Psoas muscle (tissue), 8 donors: ENCODE data around the gene SMTNL1. TPM values are rescaled to one million over a fixed set of nuclear protein-coding genes. Genes with fewer than 3 reads are reported as not detected.

ENCODE experiments used
- ATAC-seq, 4 donors: fragments of 200-7000 bp; cut with Tn5 transposase; one replicate each; pipeline ENCODE4 v1.9.1; 2020; ENCODE audit warnings: moderate library complexity in 3 of 4, mild to moderate bottlenecking in 2 of 4
- DNase-seq, 2 donors: peaks; one replicate each; pipeline ENCODE4 v3.0.0-alpha.2; 2020
- H3K27ac ChIP-seq: fragments of 200-600 bp; one replicate; pipeline ENCODE4 v1.8.0; 2022
- H3K27me3 ChIP-seq, 3 donors: fragments of 200-600 bp in 1 of 3; one replicate each; pipeline versions ENCODE4 v1.6.1 to v1.8.0; 2013 to 2022; ENCODE audit warnings: low read length in 2 of 3, mild to moderate bottlenecking in 2 of 3, moderate library complexity in 1 of 3; ENCODE audit not compliant: insufficient read depth in 3 of 3
- H3K36me3 ChIP-seq, 2 donors: fragments of 200-600 bp in 1 of 2; one replicate each; pipeline versions ENCODE4 v1.6.1 to v1.8.0; 2013 to 2022; ENCODE audit warnings: low read depth in 1 of 2, mild to moderate bottlenecking in 1 of 2, moderate library complexity in 1 of 2; ENCODE audit not compliant: insufficient read depth in 1 of 2
- H3K4me1 ChIP-seq: fragments of 200-600 bp; one replicate; pipeline ENCODE4 v1.8.0; 2022
- H3K4me3 ChIP-seq: fragments of 200-600 bp; one replicate; pipeline ENCODE4 v1.8.0; 2022; ENCODE audit warnings: mild to moderate bottlenecking
- H3K9me3 ChIP-seq: fragments of 200-600 bp; one replicate; pipeline ENCODE4 v1.8.0; 2022
- CTCF ChIP-seq: fragments of 200-600 bp; IDR thresholded peaks from one replicate; pipeline ENCODE4 v1.8.0; 2022; ENCODE audit warnings: antibody characterized with exemption
- WGBS, 3 donors: extraction: QIAGEN DNeasy Blood & Tissue Kit; methylation state at CpG; one replicate each; pipeline versions ENCODE4 v1.1.6 to v1.1.7; 2013; 5-methylcytosine and 5-hydroxymethylcytosine counted together
- intact Hi-C, 2 donors: fragments of 100-400 bp; cut with DNase I; formaldehyde crosslinking; loops; one replicate each; pipeline versions ENCODE4 v1.11.0 to v1.14.2; 2022
- polyA plus RNA-seq, 3 donors: library from polyadenylated mRNA; stranded (reverse); fragments of 200-250 nt; gene quantifications; one replicate each; pipeline ENCODE4 v1.2.3, GENCODE V29; 2013
- total RNA-seq, 4 donors: library from RNA; stranded (reverse); fragmentation: NEBNext Ultra II Directional in 2 of 4; extraction: Animal tissue kit (Norgen Biotek cat#: 25700) in 2 of 4; gene quantifications; one replicate each; pipeline versions ENCODE4 v1.2.1 to v1.2.4, GENCODE V29; 2021 to 2023
- donor health status: healthy with polysubstance abuse.
- donor health status: DM: no; HTN: no; CAD: no; lungs with moderate emphysema.
- donor health status: Bipolar disorder and iron deficiency.
- donor health status: healthy.
- donor health status: DM: yes; HTN: yes; CAD: no.
- donor health status: DM: no; HTN: no; CAD: no.
- donor health status: DM: no; HTN: no; CAD: no.
- donor health status: DM: yes; HTN: yes; CAD: no.

SMTNL1 gene
- total and polyA plus RNA-seq, 7 donors, result 6.7 to 118 (median 16.1) TPM

GRCh38 chr11:57513911-57514537 lies 23.4 kb upstream of the SMTNL1 start:
- ATAC-seq, result peak; percentile 36 to 61 (median 56)
- H3K27ac ChIP-seq, result peak overlapping the region; percentile 68

GRCh38 chr11:57514538-57515331 lies 22.7 kb upstream of the SMTNL1 start:
- peak; percentile 60 to 83 for DNase-seq
- peaks cover 11% of the 10 kb centered on the region for H3K4me1 ChIP-seq
- no peaks in the 10 kb centered on the region for H3K9me3 ChIP-seq
- H3K27me3 ChIP-seq, result no peaks in the 10 kb centered on the region
- intact Hi-C loops, result no loop called here
- ATAC-seq, result peak; percentile 50 to 87 (median 66)
- 0 to 1% (median 1%) methylated on average over 44 to 57 of the region's 57 CpGs for WGBS, 3 donors
- no peak for TF ChIP-seq CTCF
- H3K36me3 ChIP-seq, result peaks cover 0 to 8% of the 10 kb centered on the region in 2 donors
- H3K4me3 ChIP-seq, result peak overlapping the region; percentile 77
- peak overlapping the region; percentile 68 for H3K27ac ChIP-seq

More at GRCh38 chr11:57513911-57514537, 23.4 kb upstream of the SMTNL1 start:
- TF ChIP-seq CTCF, result no peak
- 14 to 24% (median 18%) methylated on average over 33 to 35 of the region's 35 CpGs for WGBS, 3 donors
- intact Hi-C loops, result no loop called here
- Histone ChIP-seq H3K4me1 (peaks cover 11% of the 10 kb centered on the region), H3K4me3 (peak overlapping the region; percentile 77), H3K27me3 (no peaks in the 10 kb centered on the region), H3K9me3 (no peaks in the 10 kb centered on the region), H3K36me3 (peaks cover 0 to 8% of the 10 kb centered on the region in 2 donors)
- DNase-seq, result peak; percentile 39 to 66

GRCh38 chr11:57515332-57516060 lies 21.9 kb upstream of the SMTNL1 start, which contains the start of gene SLC43A1:
SLC43A1 (minus strand) TSS chr11:57515702; CDS start chr11:57514111, 1,591 bp downstream.
- peaks cover 0 to 8% of the 10 kb centered on the region in 2 donors for H3K36me3 ChIP-seq
- WGBS, 3 donors, result 0 to 1% (median 1%) methylated on average over 52 to 66 of the region's 66 CpGs
- H3K4me3 ChIP-seq, result peak within 1 kb of the TSS; percentile 77
- no peaks in the 10 kb centered on the region for H3K9me3 ChIP-seq
- TF ChIP-seq CTCF, result no peak
- ATAC-seq (peak; percentile 66 to 81 (median 72)), DNase-seq (peak; percentile 62 to 79)
- H3K27me3 ChIP-seq, result no peaks in the 10 kb centered on the region
- peaks cover 11% of the 10 kb centered on the region for H3K4me1 ChIP-seq
- intact Hi-C loops, result no loop called here
- H3K27ac ChIP-seq, result peak within 1 kb of the TSS; percentile 68

- intact Hi-C loops, result no loop called here
- Histone ChIP-seq H3K27ac (peak overlapping the region; percentile 68), H3K4me1 (peaks cover 11% of the 10 kb centered on the region), H3K4me3 (peak overlapping the region; percentile 77), H3K36me3 (peaks cover 0 to 8% of the 10 kb centered on the region in 2 donors), H3K9me3 (no peaks in the 10 kb centered on the region), H3K27me3 (no peaks in the 10 kb centered on the region)
- ATAC-seq (no peak), DNase-seq (no peak)
- 26 to 31% (median 30%) methylated on average over 5 of the region's 5 CpGs for WGBS, 3 donors
- no peak for TF ChIP-seq CTCF
Observed at GRCh38 chr11:57516061-57516443, 21.3 kb upstream of the SMTNL1 start.
